HL-60/S4 treated with phorbol 12-myristate 13-acetate at 8.2 ng/mL for 4 days and 3 days (cell line): Measurements from ENCODE around the gene SLX4IP.
"Not testable (repeated sequence)": the region's sequence is repeated elsewhere in the genome, so short reads cannot be mapped to it uniquely, and the experiment has no call there.

Experiments used
- in situ Hi-C: fragments of 300-500 bp; cut with MboI; formaldehyde crosslinking; loops from 2 replicates; pipeline ENCODE4 v1.15.0; 2022; ENCODE audit warnings: low sequenced_read_pairs

Gene SLX4IP

DNA sequence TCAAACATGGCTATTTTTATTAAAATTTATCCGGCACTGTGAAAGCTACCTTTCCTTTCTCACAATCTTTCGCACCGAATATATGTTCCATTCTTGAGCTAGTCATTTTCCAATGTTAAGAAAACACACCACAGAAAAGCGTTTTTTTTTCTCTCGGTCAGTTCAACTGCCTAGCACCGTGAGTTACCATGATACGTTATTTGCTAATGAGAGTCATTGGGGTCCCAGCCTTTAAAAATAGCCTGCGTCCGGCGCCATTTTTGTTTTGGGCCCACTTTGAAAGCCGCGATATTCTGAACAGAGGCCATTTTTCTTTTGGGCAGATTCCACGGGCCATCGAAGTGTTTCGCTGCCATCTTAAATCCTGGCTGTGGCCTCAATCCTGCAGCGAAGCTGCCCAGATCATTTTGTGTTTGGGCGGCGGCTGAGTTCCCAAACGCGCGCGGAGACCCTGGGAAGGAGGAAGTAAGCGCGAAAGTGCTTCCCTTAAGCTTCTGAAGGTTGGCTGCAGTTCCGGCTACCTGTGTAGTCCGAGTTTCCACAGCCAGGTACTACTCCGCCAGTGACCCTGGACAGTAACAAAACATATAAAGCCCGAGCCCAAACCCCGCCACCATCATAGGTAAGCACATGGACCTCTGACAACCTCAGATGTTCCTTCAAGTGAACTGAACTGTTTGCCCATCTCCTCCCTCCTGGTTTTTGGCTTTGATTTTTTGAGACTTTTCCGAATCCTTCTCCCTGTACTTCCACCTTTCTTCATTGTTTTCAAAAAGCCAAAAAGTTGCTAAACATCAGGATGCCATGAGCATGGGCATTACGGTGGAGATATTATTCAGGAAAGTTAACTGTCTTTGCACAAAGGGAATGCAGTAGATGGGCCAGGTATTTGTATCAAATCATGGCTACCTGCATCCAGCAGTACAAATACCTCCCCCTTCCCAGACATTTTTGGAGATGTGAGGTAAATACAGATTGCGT, at the start of gene SLX4IP:
SLX4IP (plus strand) TSS at position 474 of the 981 bp plus-strand sequence. CDS start 22,900 bp downstream, outside the sequence.
- in situ Hi-C loops, result no loop called here

DNA sequence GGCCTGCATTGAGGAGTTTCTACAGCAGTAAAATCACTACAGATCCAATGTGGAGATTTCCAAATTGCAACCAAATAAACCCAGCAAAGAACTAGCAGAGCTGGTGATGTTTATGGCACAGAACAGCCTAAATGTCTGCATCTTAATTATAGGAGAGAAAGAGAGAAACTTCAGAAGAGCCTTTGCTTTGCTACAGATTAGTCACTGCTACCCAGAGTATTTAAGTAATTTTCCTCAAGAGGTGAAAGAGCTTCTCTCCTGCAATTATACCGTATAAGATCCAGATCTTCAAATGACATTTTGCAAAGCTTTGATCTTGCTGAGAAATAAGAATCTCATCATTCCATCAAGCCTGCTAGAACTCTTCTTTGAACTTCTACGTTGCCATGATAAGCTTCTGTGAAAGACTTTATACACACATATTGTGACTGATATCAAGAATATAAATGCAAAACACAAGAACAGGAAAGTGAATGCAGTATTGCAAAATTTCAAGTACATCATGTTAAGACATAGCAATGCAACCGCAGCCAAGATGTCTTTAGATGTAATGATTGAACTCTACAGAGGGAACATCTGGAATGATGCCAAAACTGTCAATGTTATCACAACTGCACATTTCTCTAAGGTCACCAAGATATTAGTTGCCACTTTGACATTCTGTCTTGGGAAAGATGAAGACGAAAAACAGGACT, 49.1 kb upstream of the SLX4IP start:
- in situ Hi-C loops, result no loop called here

DNA sequence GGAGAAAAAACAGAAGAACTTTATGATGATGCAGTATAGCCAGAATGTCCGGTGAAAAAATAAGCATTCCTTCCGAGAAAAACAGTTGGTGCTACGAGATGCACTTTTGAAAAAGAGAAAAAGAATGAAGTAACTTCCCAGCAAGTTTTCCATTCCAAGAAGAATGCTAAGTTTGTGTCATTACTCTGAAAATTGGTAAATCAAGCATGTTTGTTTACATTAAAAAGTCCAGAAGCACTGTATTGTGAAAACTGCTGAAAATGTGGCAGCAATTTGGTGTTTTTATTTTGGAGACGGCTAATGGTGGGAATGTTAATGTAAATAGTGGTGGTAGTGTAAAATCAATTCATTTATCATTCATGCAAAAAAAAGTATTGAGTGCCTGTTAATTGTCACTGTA, 47.4 kb upstream of the SLX4IP start:
- in situ Hi-C loops, result no loop called here

DNA sequence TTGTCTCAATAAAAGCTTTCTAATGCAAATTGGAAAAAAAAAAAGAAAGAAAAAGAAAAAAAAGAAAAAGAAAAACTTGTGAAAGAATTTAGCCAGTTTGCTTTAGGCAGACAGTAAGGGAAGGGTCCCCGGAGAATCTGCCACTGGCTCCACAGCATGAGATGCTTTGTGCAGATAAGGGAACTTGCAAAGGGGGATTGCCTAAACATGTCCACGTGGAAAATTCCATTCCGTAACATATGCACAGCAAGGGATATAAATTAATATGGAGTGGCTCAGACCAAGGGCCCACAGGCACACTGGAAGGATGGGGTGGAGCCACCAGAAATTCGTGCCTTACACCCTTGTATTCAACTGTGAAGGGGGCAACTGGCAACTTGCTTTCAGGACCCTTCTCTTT, 46.5 kb upstream of the SLX4IP start:
- in situ Hi-C loops, result no loop called here

DNA sequence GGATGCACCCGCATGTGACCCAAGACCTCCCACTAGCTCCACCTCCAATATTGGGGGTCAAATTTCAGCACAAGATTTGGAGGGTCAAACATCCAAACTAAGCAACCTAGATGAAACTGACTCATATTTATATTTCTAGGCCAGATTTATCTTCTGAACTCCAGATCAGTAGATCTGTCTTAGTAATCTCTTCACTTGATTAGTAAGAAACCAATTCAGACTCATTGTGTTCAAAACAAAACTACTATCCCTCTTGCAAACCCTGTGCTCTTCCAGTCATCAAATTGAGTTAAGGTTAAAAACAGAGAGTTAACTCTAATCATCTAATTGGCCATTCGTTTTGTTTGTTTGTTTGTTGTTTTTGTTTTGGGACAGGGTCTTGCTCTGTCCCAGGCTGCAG, 44.4 kb upstream of the SLX4IP start:
- in situ Hi-C loops, result no loop called here

DNA sequence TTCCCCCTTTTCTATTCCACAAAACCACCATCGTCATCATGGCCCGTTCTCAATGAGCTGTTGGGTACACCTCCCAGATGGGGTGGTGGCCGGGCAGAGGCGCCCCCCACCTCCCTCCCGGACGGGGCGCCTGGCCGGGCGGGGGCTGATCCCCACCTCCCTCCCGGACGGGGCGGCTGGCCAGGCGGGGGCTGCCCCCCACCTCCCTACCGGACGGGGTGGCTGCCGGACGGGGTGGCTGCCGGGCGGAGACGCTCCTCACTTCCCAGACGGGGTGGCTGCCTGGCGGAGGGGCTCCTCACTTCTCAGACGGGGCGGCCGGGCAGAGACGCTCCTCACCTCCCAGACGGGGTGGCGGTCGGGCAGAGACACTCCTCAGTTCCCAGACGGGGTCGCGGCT, 40.4 kb upstream of the SLX4IP start:
- in situ Hi-C loops, result not testable (repeated sequence)

DNA sequence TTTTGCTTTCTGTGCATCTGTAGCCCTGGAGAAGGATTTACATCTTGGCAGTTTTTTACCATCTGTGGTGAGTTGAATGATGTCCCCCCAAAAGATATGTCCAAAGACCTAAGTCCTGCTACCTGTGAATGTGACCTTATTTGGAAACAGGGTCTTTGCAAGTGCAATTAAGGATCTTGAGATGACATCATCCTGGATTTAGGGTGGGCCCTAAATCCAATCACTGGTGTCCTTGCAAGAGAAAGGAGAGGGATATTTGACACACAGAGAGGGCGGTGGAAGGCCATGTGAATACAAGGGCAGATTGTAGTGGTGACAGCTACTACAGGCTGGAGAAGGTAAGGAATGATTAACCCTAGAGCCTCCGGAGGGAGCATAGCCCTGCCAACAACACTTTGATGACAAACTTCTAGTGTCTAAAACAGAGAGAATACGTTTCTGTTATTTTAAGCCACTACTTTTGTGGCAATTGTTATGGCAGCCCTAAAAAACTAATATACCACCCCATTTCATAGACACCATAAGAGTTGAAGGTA, 36.2 kb upstream of the SLX4IP start:
- in situ Hi-C loops, result no loop called here

DNA sequence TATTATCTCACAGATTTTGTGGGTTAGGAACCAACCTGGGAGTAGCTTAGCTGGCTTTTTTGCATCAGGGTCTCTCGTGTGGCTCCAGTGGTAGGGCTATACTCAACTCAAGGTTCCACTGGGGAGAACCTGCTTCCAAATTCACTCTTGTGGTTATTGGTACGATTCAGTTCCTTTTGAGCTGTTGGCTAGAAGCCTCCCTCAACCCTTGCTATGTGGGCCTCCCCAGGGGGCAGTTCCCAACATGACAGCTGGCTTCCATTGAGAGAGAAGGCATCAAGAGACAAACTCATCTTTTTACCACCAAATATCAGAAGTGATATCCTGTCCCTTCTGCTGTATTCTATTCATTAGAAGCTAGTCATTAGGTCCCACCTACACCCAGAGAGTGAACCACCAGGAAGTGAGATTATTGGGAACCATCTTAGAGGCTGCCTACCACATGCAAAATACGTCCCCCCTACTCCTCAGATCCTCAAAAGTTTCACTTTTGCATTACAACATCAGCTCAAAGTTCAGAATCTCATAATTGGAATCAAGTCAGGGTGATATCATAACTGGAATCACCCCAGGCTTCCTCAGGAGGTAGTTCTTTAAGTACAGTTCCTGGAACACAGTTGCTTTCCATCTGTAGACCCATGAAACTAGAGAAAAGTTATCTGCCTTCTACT, 32.0 kb upstream of the SLX4IP start:
- in situ Hi-C loops, result no loop called here

DNA sequence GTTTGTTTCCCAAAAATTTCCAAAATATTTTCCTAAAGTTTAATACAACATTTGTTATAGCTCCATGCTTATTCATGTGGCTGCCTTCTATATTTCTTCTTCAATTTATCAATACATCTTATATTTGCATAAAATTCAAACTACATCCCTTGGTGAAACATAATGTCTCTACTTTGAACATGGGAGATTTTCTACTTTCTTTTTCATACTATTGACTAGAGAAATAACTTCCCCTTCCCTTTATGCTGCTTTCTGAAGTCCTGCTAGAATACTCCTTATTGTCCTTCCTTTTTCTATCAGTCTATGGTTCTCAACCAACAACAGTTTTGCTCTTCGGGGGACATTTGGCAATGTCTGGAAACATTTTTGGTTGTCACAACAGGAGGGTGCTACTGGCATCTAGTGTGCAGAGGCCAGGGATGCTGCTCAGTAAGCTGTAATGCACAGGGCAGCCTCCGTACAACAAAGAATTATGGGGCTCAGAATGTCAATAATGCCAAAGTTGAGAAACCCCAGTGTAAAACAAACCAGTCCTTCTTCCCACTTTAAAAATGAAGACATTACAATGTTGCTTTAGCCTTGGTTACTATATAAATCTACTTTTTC, 31.0 kb upstream of the SLX4IP start:
- in situ Hi-C loops, result no loop called here

DNA sequence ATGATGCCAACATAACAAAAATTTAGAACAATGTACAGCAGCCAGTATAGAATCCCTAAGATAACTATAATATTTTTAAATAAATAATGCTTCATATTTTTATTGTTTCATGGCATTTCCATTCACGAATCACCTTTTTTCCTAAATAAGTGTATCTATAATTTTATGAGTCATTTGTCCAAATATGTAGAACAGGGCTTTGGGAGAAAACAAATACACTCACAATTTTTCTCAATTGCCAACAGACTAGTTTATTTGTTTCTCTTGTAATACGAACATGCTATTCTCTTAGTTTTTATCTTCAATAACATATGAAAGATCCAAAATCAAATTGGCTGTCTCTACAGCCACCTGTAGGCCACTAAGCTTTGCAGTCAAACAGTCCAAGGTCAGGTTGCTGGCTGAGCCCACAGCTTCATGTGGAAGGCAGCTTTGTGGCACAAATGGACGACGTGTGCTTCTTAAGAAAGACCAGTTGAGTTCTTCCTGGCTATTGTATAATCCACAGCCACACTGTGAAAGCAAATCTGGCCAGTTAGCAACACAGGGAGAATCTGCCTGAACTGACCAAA, 30.1 kb upstream of the SLX4IP start:
- in situ Hi-C loops, result no loop called here

DNA sequence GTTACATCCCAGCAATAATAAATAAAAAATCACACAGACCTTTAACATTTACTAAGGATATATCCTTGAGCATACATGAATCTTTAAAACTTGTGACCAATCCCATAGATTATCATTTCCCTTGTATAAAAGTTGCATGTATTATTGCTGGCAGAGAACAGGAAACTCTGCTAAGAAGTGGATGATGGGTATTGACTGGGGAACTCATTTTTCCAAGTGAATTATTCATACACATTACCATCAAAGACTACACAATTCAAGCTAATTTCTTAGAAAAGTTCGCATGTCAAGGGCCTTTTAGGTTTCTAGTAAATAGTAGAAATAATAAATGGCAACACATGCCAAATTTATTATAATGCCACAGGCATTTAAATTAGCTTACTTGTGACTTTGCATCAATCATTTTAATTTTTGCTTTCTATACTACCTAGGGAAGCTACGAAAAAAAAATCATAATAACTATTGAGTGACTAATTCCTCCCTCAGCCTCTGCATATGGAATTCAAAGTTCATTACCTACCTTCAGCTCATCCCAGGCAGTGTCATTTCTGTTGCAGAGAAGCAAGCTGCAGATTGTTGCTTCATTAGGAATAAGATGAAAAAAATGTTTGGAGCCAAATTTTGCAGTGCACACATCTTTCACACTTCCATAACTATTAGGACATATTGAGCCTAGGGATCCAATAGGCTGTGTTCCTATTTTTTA, 26.8 kb upstream of the SLX4IP start:
- in situ Hi-C loops, result no loop called here

DNA sequence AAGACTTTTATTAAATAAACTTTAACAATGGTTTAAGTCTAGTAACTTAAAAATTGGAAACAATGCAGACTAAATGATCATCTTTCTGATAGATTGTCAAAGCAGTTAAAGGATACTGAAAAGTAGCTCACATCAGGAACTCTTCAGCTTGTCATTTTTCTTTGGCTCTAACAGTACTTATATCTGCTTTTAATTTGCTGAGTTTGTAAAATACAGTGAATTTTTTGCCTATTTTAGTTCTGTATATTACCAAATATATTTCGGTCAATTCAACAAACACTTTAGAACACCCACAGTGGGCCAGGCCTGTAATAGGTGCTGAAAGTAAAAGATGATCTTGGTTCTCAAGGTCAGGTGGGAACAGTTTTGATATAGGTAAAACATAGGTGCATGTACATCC, 23.4 kb upstream of the SLX4IP start:
- in situ Hi-C loops, result no loop called here

DNA sequence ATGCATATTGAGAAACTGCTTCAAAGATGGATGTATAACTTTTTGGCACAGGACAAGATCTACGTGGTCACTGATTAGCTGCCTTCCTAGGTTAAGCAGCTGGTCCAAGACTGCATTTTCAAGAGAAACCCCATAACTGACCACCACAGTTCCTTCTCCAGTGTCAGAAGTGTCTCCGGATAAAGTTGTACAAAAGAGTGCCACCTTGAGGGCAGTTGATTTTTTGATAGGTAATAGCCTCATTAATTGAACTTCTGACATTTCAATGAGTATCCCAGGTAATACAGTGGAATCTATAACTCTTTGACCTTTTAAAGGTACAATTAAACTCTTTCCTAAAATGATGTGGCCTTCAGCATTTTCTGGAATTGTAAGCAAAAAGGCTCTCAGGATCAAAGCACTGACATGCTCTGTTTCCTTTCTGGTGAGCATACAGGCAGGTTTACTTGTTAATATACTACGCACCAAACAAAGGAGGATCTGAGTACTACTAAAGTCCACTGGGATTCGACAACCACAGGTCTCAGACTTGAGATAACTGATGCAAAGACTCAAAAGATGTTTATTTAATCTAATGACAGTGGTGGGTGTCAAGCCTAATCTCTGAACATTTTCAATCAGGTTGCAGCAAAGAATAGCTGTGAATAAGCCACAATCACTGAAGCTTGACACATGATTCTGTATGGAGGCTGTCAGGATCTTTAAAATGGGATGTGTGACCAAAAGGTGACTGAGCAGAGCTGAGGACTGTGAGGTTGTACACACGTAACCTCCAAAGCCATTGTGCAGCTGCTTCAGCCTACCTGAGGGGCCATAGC, 22.3 kb upstream of the SLX4IP start:
- in situ Hi-C loops, result no loop called here

DNA sequence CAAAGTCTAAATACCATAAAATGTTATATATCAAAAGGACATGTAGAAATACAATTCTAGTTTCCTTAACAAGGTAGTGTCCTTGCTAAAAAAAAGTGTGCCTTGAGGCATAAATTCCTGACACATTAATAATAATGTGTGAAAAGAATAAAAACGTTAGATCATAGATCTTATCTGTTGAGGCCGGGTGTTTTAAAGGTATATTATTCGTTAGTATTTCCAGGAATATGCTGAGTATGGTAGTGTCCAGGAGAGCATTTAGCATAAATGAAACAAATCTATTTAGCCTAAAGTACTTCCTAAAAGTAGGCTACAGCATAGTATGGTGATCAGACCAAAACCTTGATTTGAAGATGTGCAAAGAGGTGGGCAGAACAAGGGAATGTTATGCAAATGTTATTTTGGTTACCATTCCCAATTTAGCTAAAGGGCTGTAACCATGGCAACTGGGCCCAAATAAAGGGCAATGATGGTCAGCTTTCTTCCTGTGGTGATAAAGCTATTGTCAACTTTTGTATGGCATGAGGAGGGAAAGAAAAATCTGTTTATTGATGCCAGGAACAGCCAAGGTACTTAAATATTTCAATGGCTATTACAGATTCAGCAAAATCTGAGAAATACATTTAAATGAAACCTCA, 20.0 kb upstream of the SLX4IP start:
- in situ Hi-C loops, result no loop called here

DNA sequence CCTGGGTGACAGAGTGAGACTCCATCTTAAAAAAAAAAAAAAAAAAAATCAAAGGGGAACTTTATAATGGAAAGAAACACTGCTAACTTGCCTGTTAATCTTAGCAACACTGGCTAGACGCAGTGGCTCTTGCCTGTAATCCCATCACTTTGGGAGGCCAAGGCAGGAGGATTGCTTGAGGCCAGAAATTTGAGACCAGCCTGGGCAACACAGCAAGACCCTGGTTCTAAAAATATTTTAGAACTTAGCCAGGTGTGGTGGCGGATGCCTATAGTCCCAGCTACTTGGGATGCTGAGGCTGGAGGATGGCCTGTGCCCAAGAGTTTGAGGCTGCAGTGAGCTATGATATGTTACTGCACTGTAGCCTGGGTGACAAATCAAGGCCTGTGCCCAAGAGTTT, 17.9 kb upstream of the SLX4IP start:
- in situ Hi-C loops, result not testable (repeated sequence)

DNA sequence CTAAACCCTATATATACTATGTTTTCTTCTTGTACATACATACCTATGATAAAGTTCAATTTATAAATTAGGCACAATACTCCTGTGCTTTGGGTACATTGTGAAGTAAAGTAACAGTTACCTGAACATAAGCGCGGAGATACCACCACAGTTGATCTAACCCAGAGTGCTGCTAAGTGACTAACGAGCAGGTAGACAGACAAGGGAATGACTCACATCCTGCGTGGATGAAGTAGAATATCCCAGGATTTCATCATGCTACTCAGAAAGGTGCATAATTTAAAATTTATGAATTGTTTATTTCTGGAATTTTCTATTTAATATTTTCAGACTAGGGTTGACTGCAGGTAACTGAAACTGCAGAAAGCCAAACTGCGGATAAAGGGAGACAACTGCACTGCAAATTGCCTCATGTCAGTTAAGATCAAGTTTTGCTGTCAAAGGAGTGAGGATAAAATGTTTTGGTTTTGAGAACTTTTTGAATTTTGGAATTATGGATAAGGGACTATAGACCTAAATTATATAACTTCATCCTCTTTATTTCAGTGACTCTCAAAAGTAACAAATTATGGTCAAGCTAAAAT, 15.5 kb upstream of the SLX4IP start:
- in situ Hi-C loops, result no loop called here

DNA sequence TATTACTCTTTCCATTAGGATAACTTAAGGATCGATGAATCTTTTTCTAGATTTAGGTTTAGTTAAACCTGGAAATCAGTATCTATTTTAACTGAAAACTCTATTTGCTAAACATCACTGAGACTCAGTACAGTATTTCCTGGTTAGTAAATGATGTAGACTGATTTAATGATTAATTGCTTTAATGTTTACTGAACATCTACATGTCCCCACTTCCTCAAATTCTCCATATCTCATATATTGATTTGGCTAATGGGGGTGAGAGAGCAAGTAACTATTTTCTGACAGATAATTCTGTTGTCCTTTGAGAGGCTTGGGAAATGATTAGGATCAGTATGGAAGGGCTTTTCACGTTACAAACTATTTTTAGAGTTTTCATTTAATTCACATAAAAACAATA, 11.4 kb upstream of the SLX4IP start:
- in situ Hi-C loops, result no loop called here

DNA sequence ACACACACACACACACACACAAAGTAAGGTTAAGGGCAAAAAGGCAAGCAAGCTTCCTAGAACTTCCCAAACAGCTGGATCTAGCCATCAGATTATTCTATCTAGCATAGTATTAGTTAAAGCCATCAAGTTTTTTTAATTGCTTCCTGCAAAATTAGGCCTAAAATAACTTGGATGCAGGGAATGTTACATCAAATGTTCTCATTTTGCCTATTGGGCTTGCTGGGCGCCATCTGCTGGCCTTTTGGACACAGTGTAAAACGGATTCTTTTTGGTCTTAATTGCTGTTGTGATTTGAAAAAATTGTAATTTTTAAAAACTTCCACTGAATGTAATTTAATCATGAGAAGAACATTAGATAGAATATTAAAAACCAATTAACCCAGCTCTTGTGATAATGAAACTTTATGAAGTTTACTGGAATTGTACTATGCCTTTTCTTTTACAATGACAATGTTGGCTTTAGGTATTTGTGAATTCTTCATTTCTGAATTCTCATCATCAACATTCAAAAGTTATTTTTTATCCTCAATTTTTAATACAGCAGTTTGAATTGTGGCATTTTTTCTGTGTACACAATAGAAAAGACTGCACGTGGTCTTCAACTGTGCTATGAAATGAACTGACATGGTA, 7.9 kb upstream of the SLX4IP start:
- in situ Hi-C loops, result no loop called here
